GM21515 (cell line): ENCODE measurements around the gene CCDC85B.

Experiments used
- ATAC-seq: cut with Tn5 transposase; IDR thresholded peaks from one replicate; pipeline ENCODE4 v1.9.1; 2021; ENCODE audit not compliant: unreplicated experiment

Gene CCDC85B

GRCh38 chr11:65903715-65904114, 13.2 kb downstream of the CCDC85B start:
- no peak for ATAC-seq

GRCh38 chr11:65906602-65907001, 16.1 kb downstream of the CCDC85B start:
- ATAC-seq, result no peak

GRCh38 chr11:65907878-65908277, 17.4 kb downstream of the CCDC85B start:
- ATAC-seq, result no peak

- no peak for ATAC-seq
Measured at GRCh38 chr11:65911682-65912568, 21.5 kb downstream of the CCDC85B start.

- ATAC-seq, result no peak
Measured at GRCh38 chr11:65912845-65913244, 22.4 kb downstream of the CCDC85B start.

- no peak for ATAC-seq
Measured at GRCh38 chr11:65915101-65915820, 24.8 kb downstream of the CCDC85B start.

- ATAC-seq, result no peak
Measured at GRCh38 chr11:65915821-65916251, 25.4 kb downstream of the CCDC85B start.

GRCh38 chr11:65916391-65916790, 25.9 kb downstream of the CCDC85B start:
- no peak for ATAC-seq

- no peak for ATAC-seq
Measured at GRCh38 chr11:65917077-65917433, 26.6 kb downstream of the CCDC85B start.

GRCh38 chr11:65917434-65918210, 27.1 kb downstream of the CCDC85B start:
- ATAC-seq, result no peak

GRCh38 chr11:65918211-65919140, 28.0 kb downstream of the CCDC85B start, which contains the start of gene C11orf68:
Gene C11orf68 (minus strand): TSS chr11:65919062. CDS start chr11:65919031, 31 bp downstream.
- peak; percentile 45 for ATAC-seq

GRCh38 chr11:65919141-65919572, 28.7 kb downstream of the CCDC85B start, which contains the start of gene DRAP1:
Gene DRAP1 (plus strand): TSS chr11:65919426. CDS start chr11:65919502, 76 bp downstream.
- ATAC-seq, result peak; percentile 79

- peak; percentile 37 for ATAC-seq
Measured at GRCh38 chr11:65919573-65920371, 29.3 kb downstream of the CCDC85B start.

GRCh38 chr11:65920372-65920802, 29.9 kb downstream of the CCDC85B start:
- ATAC-seq, result no peak

GRCh38 chr11:65921033-65921555, 30.6 kb downstream of the CCDC85B start:
- ATAC-seq, result no peak

- ATAC-seq, result no peak
Measured at GRCh38 chr11:65921876-65922275, 31.4 kb downstream of the CCDC85B start.

GRCh38 chr11:65922565-65922964, 32.1 kb downstream of the CCDC85B start:
- ATAC-seq, result no peak

GRCh38 chr11:65925397-65925796, 34.9 kb downstream of the CCDC85B start:
- no peak for ATAC-seq

GRCh38 chr11:65927904-65928397, 37.5 kb downstream of the CCDC85B start:
- ATAC-seq, result peak; percentile 72
